ENCODE data around the gene PAQR7.

DNA sequence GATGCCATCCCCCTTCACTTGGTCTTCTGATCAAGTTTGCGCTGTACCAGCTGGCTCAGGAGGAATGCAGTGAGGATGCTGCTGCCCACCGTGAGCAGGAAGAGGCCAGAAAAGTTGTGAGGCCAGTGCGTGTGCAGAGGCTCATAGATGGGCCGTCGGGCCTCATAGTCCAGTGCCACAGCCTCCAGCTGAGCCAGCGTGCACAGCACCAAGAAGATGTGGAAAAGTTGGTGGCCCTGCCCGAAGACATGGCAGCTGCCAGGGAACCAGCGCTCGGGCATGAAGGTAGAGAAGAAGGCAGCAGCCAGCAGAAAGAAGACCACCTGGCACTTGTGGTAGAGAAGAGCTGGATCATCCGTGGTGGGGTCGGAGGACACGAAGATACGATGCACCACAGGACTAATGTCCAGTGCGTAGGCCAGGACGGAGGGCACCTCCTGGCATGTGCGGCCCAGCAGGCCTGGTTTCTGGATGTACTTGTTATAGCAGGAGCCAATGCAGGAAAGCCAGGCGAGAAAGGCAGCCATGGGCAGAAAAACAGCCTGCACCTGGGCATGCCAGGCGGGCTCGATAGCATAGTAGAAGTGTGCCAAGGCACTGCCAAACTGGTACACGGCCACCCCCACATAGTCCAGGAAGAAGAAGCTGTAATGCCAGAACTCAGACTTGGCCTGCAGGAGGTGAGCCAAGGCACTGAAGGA is 12.6 kb downstream of the PAQR7 start:
- TF ChIP-seq, protein P1, sequence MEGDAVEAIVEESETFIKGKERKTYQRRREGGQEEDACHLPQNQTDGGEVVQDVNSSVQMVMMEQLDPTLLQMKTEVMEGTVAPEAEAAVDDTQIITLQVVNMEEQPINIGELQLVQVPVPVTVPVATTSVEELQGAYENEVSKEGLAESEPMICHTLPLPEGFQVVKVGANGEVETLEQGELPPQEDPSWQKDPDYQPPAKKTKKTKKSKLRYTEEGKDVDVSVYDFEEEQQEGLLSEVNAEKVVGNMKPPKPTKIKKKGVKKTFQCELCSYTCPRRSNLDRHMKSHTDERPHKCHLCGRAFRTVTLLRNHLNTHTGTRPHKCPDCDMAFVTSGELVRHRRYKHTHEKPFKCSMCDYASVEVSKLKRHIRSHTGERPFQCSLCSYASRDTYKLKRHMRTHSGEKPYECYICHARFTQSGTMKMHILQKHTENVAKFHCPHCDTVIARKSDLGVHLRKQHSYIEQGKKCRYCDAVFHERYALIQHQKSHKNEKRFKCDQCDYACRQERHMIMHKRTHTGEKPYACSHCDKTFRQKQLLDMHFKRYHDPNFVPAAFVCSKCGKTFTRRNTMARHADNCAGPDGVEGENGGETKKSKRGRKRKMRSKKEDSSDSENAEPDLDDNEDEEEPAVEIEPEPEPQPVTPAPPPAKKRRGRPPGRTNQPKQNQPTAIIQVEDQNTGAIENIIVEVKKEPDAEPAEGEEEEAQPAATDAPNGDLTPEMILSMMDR (IDR thresholded peaks at IDR 0.05; ENCODE audit: low read depth, low read length, poor library complexity, severe bottlenecking), result no peak
- no peak for TF ChIP-seq EZH2phosphoT487 (IDR thresholded peaks at IDR 0.05; ENCODE audit: borderline replicate concordance, low read length)

Measured in DOHH2 (cell line).